ENCODE measurements around the gene CADPS.

DNA sequence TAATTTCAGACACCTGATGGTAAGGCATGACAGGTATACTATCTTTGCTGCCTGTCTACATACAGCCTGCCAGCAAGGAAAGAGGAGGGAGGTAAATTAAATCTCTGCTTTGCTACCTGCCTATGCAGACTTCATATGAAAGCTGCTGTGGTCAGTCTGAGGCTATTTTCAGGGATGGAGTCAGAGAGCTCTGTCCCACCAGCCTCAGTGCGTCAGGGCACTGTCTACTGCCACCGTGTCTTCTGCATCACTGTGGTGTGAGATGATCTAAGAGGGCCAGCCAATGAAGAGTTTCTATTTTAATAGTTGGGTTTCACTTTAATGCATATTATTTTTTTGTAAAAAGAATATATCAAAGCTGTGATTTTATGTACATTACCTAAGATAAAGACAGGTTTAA lies 125.6 kb downstream of the CADPS start:
- TF ChIP-seq CTCF (IDR thresholded peaks at IDR 0.05) = no peak
- TF ChIP-seq ZFX (IDR thresholded peaks at IDR 0.05; ENCODE audit: borderline replicate concordance) = no peak

Measured in 22Rv1 (cell line).